Endothelial cell of umbilical vein (primary cell): ENCODE results near the gene RPH3AL. TPM values are rescaled to one million over a fixed set of nuclear protein-coding genes. Genes with fewer than 3 reads are reported as not detected.

ENCODE experiments used
- BruUV-seq: library from RNA; stranded (reverse); fragments of 400-500 nt; replicated peaks from 2 replicates; lab custom pipeline; 2021; lab: Mats Ljungman, UMichigan
- CTCF ChIA-PET: fragments of 300-600, 350-600 bp; sonication (Branson Sonifier 250); formaldehyde crosslinking; loops from one replicate; lab custom pipeline; 2021; ENCODE audit warnings: antibody characterized with exemption, inconsistent platforms; lab: Charles Lee
- POLR2A ChIA-PET: fragments of 300-600, 350-600 bp; sonication (Branson Sonifier 250); formaldehyde crosslinking; loops from one replicate; lab custom pipeline; 2021; ENCODE audit warnings: antibody characterized with exemption, inconsistent platforms; lab: Charles Lee
- DNase-seq: peaks from one replicate; pipeline ENCODE4 v3.0.0-alpha.2; 2011; ENCODE audit warnings: low read depth, low spot score
- FAIRE-seq: peaks from 2 replicates; lab custom pipeline; 2011; peaks lifted over from hg19 to GRCh38; lab: Jason Lieb, UNC
- H2AFZ ChIP-seq: 2 replicates; pipeline ENCODE4 v1.6.0; 2012; ENCODE audit warnings: low read depth, low read length, control low read depth, inconsistent platforms
- H3K27ac ChIP-seq: 2 replicates; pipeline ENCODE4 v1.5.1; 2011; ENCODE audit warnings: low read depth, mild to moderate bottlenecking, control low read depth, low read length, moderate library complexity; ENCODE audit not compliant: insufficient read depth
- H3K27me3 ChIP-seq, 2 experiments: 2 replicates each; pipeline versions ENCODE4 v1.6.0 to v1.6.1; 2011; ENCODE audit warnings: low read length in 2 of 2, mixed read lengths in 1 of 2; ENCODE audit not compliant: control insufficient read depth in 2 of 2, insufficient read depth in 2 of 2
- H3K36me3 ChIP-seq, 2 experiments: 2 replicates in 1 of 2; 3 replicates in 1 of 2; pipeline ENCODE4 v1.5.1; 2011; ENCODE audit warnings: low read length in 2 of 2, mild to moderate bottlenecking in 1 of 2, moderate library complexity in 1 of 2; ENCODE audit not compliant: control insufficient read depth in 2 of 2, insufficient read depth in 2 of 2; ENCODE audit errors: extremely low read depth in 1 of 2
- H3K4me1 ChIP-seq: 3 replicates; pipeline ENCODE4 v1.5.1; 2011; ENCODE audit warnings: mild to moderate bottlenecking, low read length; ENCODE audit not compliant: control insufficient read depth, insufficient read depth; ENCODE audit errors: extremely low read depth
- H3K4me2 ChIP-seq: 2 replicates; pipeline ENCODE4 v1.6.1; 2011; ENCODE audit warnings: low read length, control low read depth, mixed read lengths; ENCODE audit not compliant: insufficient read depth
- H3K4me3 ChIP-seq, 3 experiments: fragments of 200-600 bp in 1 of 3; sonication (generic), shearing (Covaris generic) in 1 of 3; replicated peaks in 1 of 3; 2 replicates each; pipeline ENCODE4 v1.5.1; 2011 to 2016; ENCODE audit warnings: control low read depth in 3 of 3, low read length in 3 of 3, mild to moderate bottlenecking in 2 of 3, inconsistent platforms in 1 of 3, low read depth in 1 of 3, moderate library complexity in 1 of 3; ENCODE audit not compliant: insufficient read depth in 1 of 3
- H3K79me2 ChIP-seq: 2 replicates; pipeline ENCODE4 v1.6.0; 2012; ENCODE audit warnings: low read length, inconsistent platforms; ENCODE audit not compliant: control insufficient read depth, insufficient read depth
- H3K9ac ChIP-seq: replicated peaks from 2 replicates; pipeline ENCODE3; 2011; ENCODE audit warnings: low read length, control low read depth; ENCODE audit not compliant: insufficient read depth; ENCODE audit errors: extremely low read depth
- H3K9me1 ChIP-seq: replicated peaks from 3 replicates; pipeline ENCODE4 v1.6.0; 2011; ENCODE audit warnings: mild to moderate bottlenecking, low read length; ENCODE audit not compliant: control insufficient read depth, insufficient read depth; ENCODE audit errors: extremely low read depth
- H3K9me3 ChIP-seq: replicated peaks from 2 replicates; pipeline ENCODE4 v1.5.1; 2012; ENCODE audit warnings: low read length, inconsistent platforms; ENCODE audit not compliant: control insufficient read depth, insufficient read depth
- H4K20me1 ChIP-seq: replicated peaks from 2 replicates; pipeline ENCODE3; 2011; ENCODE audit warnings: mild to moderate bottlenecking, low read length; ENCODE audit not compliant: control insufficient read depth, insufficient read depth; ENCODE audit errors: extremely low read depth
- CTCF ChIP-seq, 2 donors: IDR thresholded peaks; 1 replicate in 1 of 2; 2 replicates in 1 of 2; pipeline ENCODE4 v1.5.1; 2011; ENCODE audit warnings: low read length in 2 of 2, mild to moderate bottlenecking in 2 of 2, moderate library complexity in 2 of 2, control low read depth in 1 of 2, inconsistent platforms in 1 of 2, low read depth in 1 of 2; ENCODE audit not compliant: insufficient read depth in 1 of 2; ENCODE audit errors: extremely low read depth in 1 of 2
- EZH2 ChIP-seq: IDR thresholded peaks from 2 replicates; pipeline ENCODE4 v1.6.1; 2012; ENCODE audit warnings: borderline replicate concordance, low read depth, mild to moderate bottlenecking, moderate library complexity, low read length, inconsistent platforms; ENCODE audit not compliant: severe bottlenecking
- FOS ChIP-seq: IDR thresholded peaks from 2 replicates; pipeline ENCODE4 v1.6.1; 2011; ENCODE audit warnings: mild to moderate bottlenecking, low read length, moderate library complexity, borderline replicate concordance; ENCODE audit not compliant: insufficient read depth
- GATA2 ChIP-seq: IDR thresholded peaks from 2 replicates; pipeline ENCODE4 v1.7.0; 2011; ENCODE audit warnings: low read depth, mild to moderate bottlenecking, moderate library complexity, mixed read lengths, low read length; ENCODE audit not compliant: insufficient read length, insufficient read depth
- JUN ChIP-seq: IDR thresholded peaks from 2 replicates; pipeline ENCODE4 v1.6.1; 2011; ENCODE audit warnings: borderline replicate concordance, low read depth; ENCODE audit not compliant: insufficient read length, insufficient read depth
- MAX ChIP-seq: IDR thresholded peaks from 2 replicates; pipeline ENCODE4 v1.6.1; 2011; ENCODE audit not compliant: insufficient read depth, insufficient read length
- MYC ChIP-seq: IDR thresholded peaks from one replicate; pipeline ENCODE4 v1.6.1; 2011; ENCODE audit warnings: mild to moderate bottlenecking, low read depth, low read length
- POLR2A ChIP-seq: IDR thresholded peaks from 2 replicates; pipeline ENCODE4 v1.6.1; 2012; ENCODE audit warnings: low read depth, mild to moderate bottlenecking, control low read depth, low read length
- POLR2AphosphoS5 ChIP-seq: IDR thresholded peaks from 2 replicates; pipeline ENCODE4 v1.6.1; 2012; ENCODE audit warnings: low read depth, mild to moderate bottlenecking, control low read depth, low read length, moderate library complexity; ENCODE audit not compliant: insufficient read depth
- dilution Hi-C: fragments of 300-500 bp; cut with MboI; formaldehyde crosslinking; loops from one replicate; pipeline ENCODE4 v1.15.0; 2019; ENCODE audit warnings: low sequenced_read_pairs; ENCODE audit not compliant: extremely low pct_ligation_motif_present
- intact Hi-C: fragments of 100-400 bp; cut with micrococcal nuclease; formaldehyde crosslinking; loops from one replicate; pipeline ENCODE4 v1.10.0; 2022
- polyA plus RNA-seq, 4 experiments: library from polyadenylated mRNA; depleted of rRNA in 3 of 4; stranded (reverse) in 3 of 4; unstranded in 1 of 4; fragments of >200 nt; gene quantifications; 2 replicates each; pipeline versions ENCODE4 v1.2.1 to v1.2.3, GENCODE V29; 2011 to 2012; ENCODE audit warnings: missing spikeins in 1 of 4
- total RNA-seq: library from RNA; stranded (reverse); gene quantifications from 2 replicates; pipeline ENCODE4 v1.2.3, GENCODE V29; 2021

RPH3AL gene
- total and polyA plus RNA-seq, 2 donors (not counting 3 experiments of a cell fraction or from before 2014, with no cell fraction given) = 4.1 to 7.0 TPM

- H3K4me1 ChIP-seq = peaks cover 41% of the 10 kb centered on the region
- DNase-seq = no peak
- ChIA-PET CTCF (no interaction called here), POLR2A (no interaction called here)
- H2AFZ ChIP-seq = no peak overlapping the region
- dilution Hi-C loops = no loop called here
- no peak overlapping the region for H3K4me2 ChIP-seq
- no peaks in the 10 kb centered on the region for H4K20me1 ChIP-seq
- H3K27me3 ChIP-seq = no peaks in the 10 kb centered on the region
- H3K4me3 ChIP-seq = no peak overlapping the region
- H3K27ac ChIP-seq = no peak overlapping the region
- H3K36me3 ChIP-seq = no peaks in the 10 kb centered on the region
- no peaks in the 10 kb centered on the region for H3K9me3 ChIP-seq
- BruUV-seq = no TSS peak
- H3K79me2 ChIP-seq = no peaks in the 10 kb centered on the region
- TF ChIP-seq MYC = no peak
- TF ChIP-seq POLR2A = no peak
- TF ChIP-seq FOS = no peak
- no peak for TF ChIP-seq GATA2
- TF ChIP-seq CTCF (IDR thresholded peaks at IDR 0.05; ENCODE audit: extremely low read depth in 1 of 2, insufficient read depth in 1 of 2, low read depth in 1 of 2, low read length in 2 of 2) = no peak
- no peak for TF ChIP-seq POLR2AphosphoS5
- no peak for TF ChIP-seq MAX
- TF ChIP-seq JUN = no peak
- no peak for TF ChIP-seq EZH2
- intact Hi-C loops = no loop called here
- H3K9me1 ChIP-seq = no peaks in the 10 kb centered on the region
- no peak for FAIRE-seq
- H3K9ac ChIP-seq = no peak overlapping the region
These were observed 5.2 kb downstream of the RPH3AL start for GRCh38 chr17:347309-347899.
